ENCODE data around the gene OR2T4. TPM values are rescaled to one million over a fixed set of nuclear protein-coding genes. Genes with fewer than 3 reads are reported as not detected.

OR2T4 gene
- total and polyA plus RNA-seq, 2 experiments from 2014 or later = not detected

GRCh38 chr1:248406721-248407692 is 45.5 kb downstream of the OR2T4 start:
- H3K27ac ChIP-seq = no peak overlapping the region
- peaks cover 3% of the 10 kb centered on the region for H3K9me3 ChIP-seq (ENCODE audit: low read depth)
- DNase-seq (ENCODE audit: low read depth in 1 of 2, low spot score in 1 of 2) = no peak
- no peaks in the 10 kb centered on the region for H3K4me1 ChIP-seq (ENCODE audit: low read depth)
- no peak overlapping the region for H3K4me3 ChIP-seq
- no peak for TF ChIP-seq CTCF (IDR thresholded peaks at IDR 0.05; ENCODE audit: low read depth, low read length)
- no peaks in the 10 kb centered on the region for H3K36me3 ChIP-seq
- no peaks in the 10 kb centered on the region for H3K27me3 ChIP-seq

Other genes starting within 250 kb of the OR2T4 start
- gene OR2M5, start 216.5 kb upstream of the OR2T4 start, total RNA-seq = not detected in 2 replicates
- gene OR2M5, start 216.5 kb upstream of the OR2T4 start, polyA plus RNA-seq = not detected in 2 replicates
- gene OR2M2, start 186.8 kb upstream of the OR2T4 start, total RNA-seq = not detected in 2 replicates
- not detected in 2 replicates for gene OR2M2, start 186.8 kb upstream of the OR2T4 start, polyA plus RNA-seq
- not detected in 2 replicates for gene OR2M3, start 164.4 kb upstream of the OR2T4 start, total RNA-seq
- not detected in 2 replicates for gene OR2M3, start 164.4 kb upstream of the OR2T4 start, polyA plus RNA-seq
- gene OR2M4, start 130.2 kb upstream of the OR2T4 start, total RNA-seq = not detected in 2 replicates
- gene OR2M4, start 130.2 kb upstream of the OR2T4 start, polyA plus RNA-seq = not detected in 2 replicates
- gene OR2T33, start 83.7 kb upstream of the OR2T4 start, total RNA-seq = 0.15 TPM in 1 of 2 replicates, not detected in the other
- gene OR2T33, start 83.7 kb upstream of the OR2T4 start, polyA plus RNA-seq = 0.17 TPM in 1 of 2 replicates, not detected in the other
- gene OR2T12, start 58.2 kb upstream of the OR2T4 start, total RNA-seq = not detected in 2 replicates
- gene OR2T12, start 58.2 kb upstream of the OR2T4 start, polyA plus RNA-seq = not detected in 2 replicates
- not detected in 2 replicates for gene OR2M7, start 37.1 kb upstream of the OR2T4 start, total RNA-seq
- not detected in 2 replicates for gene OR2M7, start 37.1 kb upstream of the OR2T4 start, polyA plus RNA-seq
- gene OR14C36, start 12.9 kb upstream of the OR2T4 start, total RNA-seq = not detected in 2 replicates
- gene OR14C36, start 12.9 kb upstream of the OR2T4 start, polyA plus RNA-seq = not detected in 2 replicates
- not detected in 2 replicates for gene OR2T6, start 14.1 kb downstream of the OR2T4 start, total RNA-seq
- not detected in 2 replicates for gene OR2T6, start 14.1 kb downstream of the OR2T4 start, polyA plus RNA-seq
- not detected in 2 replicates for gene OR2T1, start 41.4 kb downstream of the OR2T4 start, total RNA-seq
- gene OR2T1, start 41.4 kb downstream of the OR2T4 start, polyA plus RNA-seq = not detected in 2 replicates
- not detected in 2 replicates for gene OR2T2, start 84.0 kb downstream of the OR2T4 start, total RNA-seq
- not detected in 2 replicates for gene OR2T2, start 84.0 kb downstream of the OR2T4 start, polyA plus RNA-seq
- gene OR2T3, start 111.7 kb downstream of the OR2T4 start, total RNA-seq = not detected in 2 replicates
- gene OR2T3, start 111.7 kb downstream of the OR2T4 start, polyA plus RNA-seq = not detected in 2 replicates
- gene OR2T5, start 126.9 kb downstream of the OR2T4 start, total RNA-seq = not detected in 2 replicates
- not detected in 2 replicates for gene OR2T5, start 126.9 kb downstream of the OR2T4 start, polyA plus RNA-seq
- gene OR2G6, start 146.4 kb downstream of the OR2T4 start, total RNA-seq = not detected in 2 replicates
- gene OR2G6, start 146.4 kb downstream of the OR2T4 start, polyA plus RNA-seq = not detected in 2 replicates
- gene OR2T29, start 201.1 kb downstream of the OR2T4 start, total RNA-seq = not detected in 2 replicates
- gene OR2T29, start 201.1 kb downstream of the OR2T4 start, polyA plus RNA-seq = not detected in 2 replicates
- not detected in 2 replicates for gene OR2T34, start 213.1 kb downstream of the OR2T4 start, total RNA-seq
- gene OR2T34, start 213.1 kb downstream of the OR2T4 start, polyA plus RNA-seq = not detected in 2 replicates
- not detected in 2 replicates for gene OR2T10, start 236.0 kb downstream of the OR2T4 start, total RNA-seq
- not detected in 2 replicates for gene OR2T10, start 236.0 kb downstream of the OR2T4 start, polyA plus RNA-seq

Data from cardiac muscle cell (in vitro differentiated cells and primary cell).